GM23338 (cell line): ENCODE data around the gene HIVEP3. TPM values are rescaled to one million over a fixed set of nuclear protein-coding genes. Genes with fewer than 3 reads are reported as not detected.

ENCODE experiments used
- CREB1 ChIP-seq: fragments of 250-450 bp; sonication (Bioruptor Pico); IDR thresholded peaks from 2 replicates; pipeline ENCODE4 v1.5.0; 2020; ENCODE audit warnings: low read depth, mild to moderate bottlenecking, moderate library complexity
- EZH2 ChIP-seq: fragments of 200-600 bp; sonication (generic); IDR thresholded peaks from one replicate; pipeline ENCODE4 v1.8.0; 2017; ENCODE audit warnings: antibody characterized with exemption, mild to moderate bottlenecking, low read depth; ENCODE audit not compliant: unreplicated experiment
- EZH2phosphoT487 ChIP-seq: fragments of 200-600 bp; sonication (generic); IDR thresholded peaks from one replicate; pipeline ENCODE4 v1.8.1; 2018; ENCODE audit warnings: antibody characterized with exemption; ENCODE audit not compliant: unreplicated experiment
- NANOG ChIP-seq: IDR thresholded peaks from 2 replicates; pipeline ENCODE4 v1.6.1; 2016; ENCODE audit warnings: antibody characterized with exemption, borderline replicate concordance
- STAT1 ChIP-seq: IDR thresholded peaks from one replicate; pipeline ENCODE4 v1.6.1; 2016; ENCODE audit warnings: antibody characterized with exemption; ENCODE audit not compliant: unreplicated experiment
- ZNF114 ChIP-seq: fragments of 250-450 bp; sonication (Bioruptor Pico); IDR thresholded peaks from 2 replicates; pipeline ENCODE4 v1.5.0; 2020; ENCODE audit warnings: mild to moderate bottlenecking, moderate library complexity
- polyA plus RNA-seq: library from polyadenylated mRNA; unstranded; fragments of >200 nt; fragmentation: Nextera tagmentation; extraction: Ambion mirVana; gene quantifications from 2 replicates; pipeline ENCODE4 v1.2.1, GENCODE V29; 2016
- total RNA-seq: library from RNA; depleted of rRNA; stranded (reverse); fragments of >200 nt; shearing (Covaris generic); gene quantifications from 2 replicates; pipeline ENCODE4 v1.2.3, GENCODE V29; 2014
- TF ChIP-seq, protein P1 (sequence below): fragments of 250-450 bp; sonication (Bioruptor Pico); IDR thresholded peaks from 2 replicates; pipeline ENCODE4 v1.5.0; 2020; ENCODE audit warnings: mild to moderate bottlenecking, moderate library complexity
- TF ChIP-seq, protein P2 (sequence below), 2 experiments: fragments of 200-600 bp in 1 of 2; sonication (generic) in 1 of 2; conservative IDR thresholded peaks; 2 replicates each; pipeline versions ENCODE4 v1.5.1 to v1.6.1; 2016 to 2017; ENCODE audit warnings: antibody characterized with exemption in 2 of 2, low read depth in 2 of 2, mild to moderate bottlenecking in 2 of 2, moderate library complexity in 1 of 2
- TF ChIP-seq, protein P3 (sequence below): IDR thresholded peaks from one replicate; pipeline ENCODE4 v1.6.1; 2018; ENCODE audit warnings: antibody characterized with exemption; ENCODE audit not compliant: unreplicated experiment
- TF ChIP-seq, protein P4 (sequence below): IDR thresholded peaks from 2 replicates; pipeline ENCODE4 v1.6.1; 2016; ENCODE audit warnings: antibody characterized with exemption

The HIVEP3 gene
- total and polyA plus RNA-seq, 2 experiments from 2014 or later, result 0.14 to 0.24 TPM

DNA sequence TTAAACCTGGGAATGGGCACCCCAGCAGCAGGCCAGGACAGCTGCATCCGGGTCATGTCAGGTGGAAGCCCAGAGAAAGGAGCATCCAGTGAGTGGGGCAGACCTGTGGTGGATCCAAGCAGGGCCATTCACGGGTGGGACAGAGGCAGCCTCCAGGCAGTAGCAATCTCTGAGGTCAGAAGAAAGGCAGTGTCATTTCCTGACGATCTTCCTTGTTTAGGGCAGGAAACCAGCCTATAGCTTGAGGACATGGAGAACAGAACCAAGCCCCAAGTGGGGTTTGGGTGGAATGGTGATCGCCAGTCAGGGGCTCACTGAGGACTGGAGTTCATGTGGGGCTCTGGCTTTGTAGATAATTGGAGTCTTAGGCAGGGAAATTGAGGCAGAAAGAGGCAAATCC is 209.4 kb downstream of the HIVEP3 start (continued):
- TF ChIP-seq, protein P1, sequence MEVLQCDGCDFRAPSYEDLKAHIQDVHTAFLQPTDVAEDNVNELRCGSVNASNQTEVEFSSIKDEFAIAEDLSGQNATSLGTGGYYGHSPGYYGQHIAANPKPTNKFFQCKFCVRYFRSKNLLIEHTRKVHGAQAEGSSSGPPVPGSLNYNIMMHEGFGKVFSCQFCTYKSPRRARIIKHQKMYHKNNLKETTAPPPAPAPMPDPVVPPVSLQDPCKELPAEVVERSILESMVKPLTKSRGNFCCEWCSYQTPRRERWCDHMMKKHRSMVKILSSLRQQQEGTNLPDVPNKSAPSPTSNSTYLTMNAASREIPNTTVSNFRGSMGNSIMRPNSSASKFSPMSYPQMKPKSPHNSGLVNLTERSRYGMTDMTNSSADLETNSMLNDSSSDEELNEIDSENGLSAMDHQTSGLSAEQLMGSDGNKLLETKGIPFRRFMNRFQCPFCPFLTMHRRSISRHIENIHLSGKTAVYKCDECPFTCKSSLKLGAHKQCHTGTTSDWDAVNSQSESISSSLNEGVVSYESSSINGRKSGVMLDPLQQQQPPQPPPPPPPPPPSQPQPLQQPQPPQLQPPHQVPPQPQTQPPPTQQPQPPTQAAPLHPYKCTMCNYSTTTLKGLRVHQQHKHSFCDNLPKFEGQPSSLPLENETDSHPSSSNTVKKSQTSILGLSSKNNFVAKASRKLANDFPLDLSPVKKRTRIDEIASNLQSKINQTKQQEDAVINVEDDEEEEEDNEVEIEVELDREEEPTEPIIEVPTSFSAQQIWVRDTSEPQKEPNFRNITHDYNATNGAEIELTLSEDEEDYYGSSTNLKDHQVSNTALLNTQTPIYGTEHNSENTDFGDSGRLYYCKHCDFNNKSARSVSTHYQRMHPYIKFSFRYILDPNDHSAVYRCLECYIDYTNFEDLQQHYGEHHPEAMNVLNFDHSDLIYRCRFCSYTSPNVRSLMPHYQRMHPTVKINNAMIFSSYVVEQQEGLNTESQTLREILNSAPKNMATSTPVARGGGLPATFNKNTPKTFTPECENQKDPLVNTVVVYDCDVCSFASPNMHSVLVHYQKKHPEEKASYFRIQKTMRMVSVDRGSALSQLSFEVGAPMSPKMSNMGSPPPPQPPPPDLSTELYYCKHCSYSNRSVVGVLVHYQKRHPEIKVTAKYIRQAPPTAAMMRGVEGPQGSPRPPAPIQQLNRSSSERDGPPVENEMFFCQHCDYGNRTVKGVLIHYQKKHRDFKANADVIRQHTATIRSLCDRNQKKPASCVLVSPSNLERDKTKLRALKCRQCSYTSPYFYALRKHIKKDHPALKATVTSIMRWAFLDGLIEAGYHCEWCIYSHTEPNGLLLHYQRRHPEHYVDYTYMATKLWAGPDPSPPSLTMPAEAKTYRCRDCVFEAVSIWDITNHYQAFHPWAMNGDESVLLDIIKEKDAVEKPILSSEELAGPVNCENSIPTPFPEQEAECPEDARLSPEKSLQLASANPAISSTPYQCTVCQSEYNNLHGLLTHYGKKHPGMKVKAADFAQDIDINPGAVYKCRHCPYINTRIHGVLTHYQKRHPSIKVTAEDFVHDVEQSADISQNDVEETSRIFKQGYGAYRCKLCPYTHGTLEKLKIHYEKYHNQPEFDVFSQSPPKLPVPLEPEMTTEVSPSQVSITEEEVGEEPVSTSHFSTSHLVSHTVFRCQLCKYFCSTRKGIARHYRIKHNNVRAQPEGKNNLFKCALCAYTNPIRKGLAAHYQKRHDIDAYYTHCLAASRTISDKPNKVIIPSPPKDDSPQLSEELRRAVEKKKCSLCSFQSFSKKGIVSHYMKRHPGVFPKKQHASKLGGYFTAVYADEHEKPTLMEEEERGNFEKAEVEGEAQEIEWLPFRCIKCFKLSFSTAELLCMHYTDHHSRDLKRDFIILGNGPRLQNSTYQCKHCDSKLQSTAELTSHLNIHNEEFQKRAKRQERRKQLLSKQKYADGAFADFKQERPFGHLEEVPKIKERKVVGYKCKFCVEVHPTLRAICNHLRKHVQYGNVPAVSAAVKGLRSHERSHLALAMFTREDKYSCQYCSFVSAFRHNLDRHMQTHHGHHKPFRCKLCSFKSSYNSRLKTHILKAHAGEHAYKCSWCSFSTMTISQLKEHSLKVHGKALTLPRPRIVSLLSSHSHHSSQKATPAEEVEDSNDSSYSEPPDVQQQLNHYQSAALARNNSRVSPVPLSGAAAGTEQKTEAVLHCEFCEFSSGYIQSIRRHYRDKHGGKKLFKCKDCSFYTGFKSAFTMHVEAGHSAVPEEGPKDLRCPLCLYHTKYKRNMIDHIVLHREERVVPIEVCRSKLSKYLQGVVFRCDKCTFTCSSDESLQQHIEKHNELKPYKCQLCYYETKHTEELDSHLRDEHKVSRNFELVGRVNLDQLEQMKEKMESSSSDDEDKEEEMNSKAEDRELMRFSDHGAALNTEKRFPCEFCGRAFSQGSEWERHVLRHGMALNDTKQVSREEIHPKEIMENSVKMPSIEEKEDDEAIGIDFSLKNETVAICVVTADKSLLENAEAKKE (CRISPR knock-in tag), result no peak
- TF ChIP-seq, protein P2, sequence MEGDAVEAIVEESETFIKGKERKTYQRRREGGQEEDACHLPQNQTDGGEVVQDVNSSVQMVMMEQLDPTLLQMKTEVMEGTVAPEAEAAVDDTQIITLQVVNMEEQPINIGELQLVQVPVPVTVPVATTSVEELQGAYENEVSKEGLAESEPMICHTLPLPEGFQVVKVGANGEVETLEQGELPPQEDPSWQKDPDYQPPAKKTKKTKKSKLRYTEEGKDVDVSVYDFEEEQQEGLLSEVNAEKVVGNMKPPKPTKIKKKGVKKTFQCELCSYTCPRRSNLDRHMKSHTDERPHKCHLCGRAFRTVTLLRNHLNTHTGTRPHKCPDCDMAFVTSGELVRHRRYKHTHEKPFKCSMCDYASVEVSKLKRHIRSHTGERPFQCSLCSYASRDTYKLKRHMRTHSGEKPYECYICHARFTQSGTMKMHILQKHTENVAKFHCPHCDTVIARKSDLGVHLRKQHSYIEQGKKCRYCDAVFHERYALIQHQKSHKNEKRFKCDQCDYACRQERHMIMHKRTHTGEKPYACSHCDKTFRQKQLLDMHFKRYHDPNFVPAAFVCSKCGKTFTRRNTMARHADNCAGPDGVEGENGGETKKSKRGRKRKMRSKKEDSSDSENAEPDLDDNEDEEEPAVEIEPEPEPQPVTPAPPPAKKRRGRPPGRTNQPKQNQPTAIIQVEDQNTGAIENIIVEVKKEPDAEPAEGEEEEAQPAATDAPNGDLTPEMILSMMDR (conservative IDR thresholded peaks at IDR 0.05; ENCODE audit: low read depth in 2 of 2), result no peak
- no peak for TF ChIP-seq CREB1 (CRISPR knock-in tag)
- no peak for TF ChIP-seq EZH2
- no peak for TF ChIP-seq ZNF114 (CRISPR knock-in tag)
- TF ChIP-seq STAT1, result no peak
- TF ChIP-seq, protein P3, sequence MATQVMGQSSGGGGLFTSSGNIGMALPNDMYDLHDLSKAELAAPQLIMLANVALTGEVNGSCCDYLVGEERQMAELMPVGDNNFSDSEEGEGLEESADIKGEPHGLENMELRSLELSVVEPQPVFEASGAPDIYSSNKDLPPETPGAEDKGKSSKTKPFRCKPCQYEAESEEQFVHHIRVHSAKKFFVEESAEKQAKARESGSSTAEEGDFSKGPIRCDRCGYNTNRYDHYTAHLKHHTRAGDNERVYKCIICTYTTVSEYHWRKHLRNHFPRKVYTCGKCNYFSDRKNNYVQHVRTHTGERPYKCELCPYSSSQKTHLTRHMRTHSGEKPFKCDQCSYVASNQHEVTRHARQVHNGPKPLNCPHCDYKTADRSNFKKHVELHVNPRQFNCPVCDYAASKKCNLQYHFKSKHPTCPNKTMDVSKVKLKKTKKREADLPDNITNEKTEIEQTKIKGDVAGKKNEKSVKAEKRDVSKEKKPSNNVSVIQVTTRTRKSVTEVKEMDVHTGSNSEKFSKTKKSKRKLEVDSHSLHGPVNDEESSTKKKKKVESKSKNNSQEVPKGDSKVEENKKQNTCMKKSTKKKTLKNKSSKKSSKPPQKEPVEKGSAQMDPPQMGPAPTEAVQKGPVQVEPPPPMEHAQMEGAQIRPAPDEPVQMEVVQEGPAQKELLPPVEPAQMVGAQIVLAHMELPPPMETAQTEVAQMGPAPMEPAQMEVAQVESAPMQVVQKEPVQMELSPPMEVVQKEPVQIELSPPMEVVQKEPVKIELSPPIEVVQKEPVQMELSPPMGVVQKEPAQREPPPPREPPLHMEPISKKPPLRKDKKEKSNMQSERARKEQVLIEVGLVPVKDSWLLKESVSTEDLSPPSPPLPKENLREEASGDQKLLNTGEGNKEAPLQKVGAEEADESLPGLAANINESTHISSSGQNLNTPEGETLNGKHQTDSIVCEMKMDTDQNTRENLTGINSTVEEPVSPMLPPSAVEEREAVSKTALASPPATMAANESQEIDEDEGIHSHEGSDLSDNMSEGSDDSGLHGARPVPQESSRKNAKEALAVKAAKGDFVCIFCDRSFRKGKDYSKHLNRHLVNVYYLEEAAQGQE, result no peak
- TF ChIP-seq, protein P4, sequence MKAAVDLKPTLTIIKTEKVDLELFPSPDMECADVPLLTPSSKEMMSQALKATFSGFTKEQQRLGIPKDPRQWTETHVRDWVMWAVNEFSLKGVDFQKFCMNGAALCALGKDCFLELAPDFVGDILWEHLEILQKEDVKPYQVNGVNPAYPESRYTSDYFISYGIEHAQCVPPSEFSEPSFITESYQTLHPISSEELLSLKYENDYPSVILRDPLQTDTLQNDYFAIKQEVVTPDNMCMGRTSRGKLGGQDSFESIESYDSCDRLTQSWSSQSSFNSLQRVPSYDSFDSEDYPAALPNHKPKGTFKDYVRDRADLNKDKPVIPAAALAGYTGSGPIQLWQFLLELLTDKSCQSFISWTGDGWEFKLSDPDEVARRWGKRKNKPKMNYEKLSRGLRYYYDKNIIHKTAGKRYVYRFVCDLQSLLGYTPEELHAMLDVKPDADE, result no peak
- no peak for TF ChIP-seq EZH2phosphoT487
- TF ChIP-seq NANOG, result no peak
